GM12878 (cell line): Measurements from ENCODE around the gene RTEL1. TPM values are rescaled to one million over a fixed set of nuclear protein-coding genes. Genes with fewer than 3 reads are reported as not detected.

Source experiments
- ATAC-seq: fragments of 200-7000 bp; cut with Tn5 transposase; 3 replicates; pipeline ENCODE4 v1.9.1; 2020; ENCODE audit warnings: mild to moderate bottlenecking, moderate library complexity
- BruUV-seq: library from RNA; stranded (reverse); fragments of 400-500 nt; replicated peaks from 2 replicates; lab custom pipeline; 2021; lab: Mats Ljungman, UMichigan
- CTCF ChIA-PET: fragments of 300-600 bp; sonication (Branson Sonifier 250); formaldehyde crosslinking; extraction: SDS; loops from one replicate; lab custom pipeline; 2021; ENCODE audit warnings: inconsistent platforms; lab: Yijun Ruan, JAX
- POLR2A ChIA-PET: fragments of 350-600 bp; formaldehyde crosslinking; extraction: SDS; loops from one replicate; lab custom pipeline; 2021; ENCODE audit warnings: inconsistent platforms; lab: Charles Lee
- RAD21 ChIA-PET: fragments of 300-600 bp; sonication (Branson Sonifier 250); formaldehyde crosslinking; loops from one replicate; lab custom pipeline; 2023; ENCODE audit warnings: antibody characterized with exemption; ENCODE audit not compliant: unreplicated experiment; lab: Charles Lee
- SMC1A ChIA-PET: fragments of 300-600 bp; sonication (Branson Sonifier 250); formaldehyde crosslinking; loops from one replicate; lab custom pipeline; 2023; ENCODE audit not compliant: unreplicated experiment, uncharacterized antibody; lab: Charles Lee
- DNase-seq: peaks from one replicate; pipeline ENCODE4 v3.0.0-alpha.2; 2011; ENCODE audit warnings: low read depth, low spot score
- FAIRE-seq: peaks from 3 replicates; lab custom pipeline; 2011; peaks lifted over from hg19 to GRCh38; lab: Jason Lieb, UNC
- H2AFZ ChIP-seq: 2 replicates; pipeline ENCODE4 v1.6.0; 2011; ENCODE audit warnings: low read depth, low read length, control low read depth; ENCODE audit not compliant: control insufficient read depth
- H3K27ac ChIP-seq: 2 replicates; pipeline ENCODE4 v1.5.1; 2011; ENCODE audit warnings: control low read depth; ENCODE audit not compliant: control insufficient read depth, insufficient read depth
- H3K27me3 ChIP-seq, 2 experiments: replicated peaks in 1 of 2; 2 replicates each; pipeline versions ENCODE4 v1.6.0 to v1.6.1; 2011; ENCODE audit warnings: low read length in 1 of 2; ENCODE audit not compliant: control insufficient read depth in 2 of 2, insufficient read depth in 2 of 2
- H3K36me3 ChIP-seq, 2 experiments: 2 replicates each; pipeline ENCODE4 v1.5.1; 2011; ENCODE audit warnings: low read length in 1 of 2; ENCODE audit not compliant: control insufficient read depth in 2 of 2, insufficient read depth in 2 of 2
- H3K4me1 ChIP-seq: 2 replicates; pipeline ENCODE4 v1.6.1; 2011; ENCODE audit warnings: mild to moderate bottlenecking, low read length, moderate library complexity, mixed read lengths; ENCODE audit not compliant: control insufficient read depth, insufficient read depth
- H3K4me2 ChIP-seq: 2 replicates; pipeline ENCODE4 v1.6.0; 2011; ENCODE audit warnings: control low read depth; ENCODE audit not compliant: control insufficient read depth, insufficient read depth
- H3K4me3 ChIP-seq: fragments of 200-600 bp; sonication (generic); 2 replicates; pipeline ENCODE4 v1.5.1; 2016
- H3K79me2 ChIP-seq: 2 replicates; pipeline ENCODE4 v1.6.0; 2011; ENCODE audit warnings: low read length; ENCODE audit not compliant: control insufficient read depth, insufficient read depth
- H3K9ac ChIP-seq: 2 replicates; pipeline ENCODE4 v1.8.0; 2011; ENCODE audit warnings: low read length, control low read depth, mixed read lengths; ENCODE audit not compliant: control insufficient read depth, insufficient read depth
- H3K9me3 ChIP-seq: replicated peaks from 3 replicates; pipeline ENCODE4 v1.5.1; 2011; ENCODE audit warnings: mild to moderate bottlenecking, low read length; ENCODE audit not compliant: control insufficient read depth, insufficient read depth
- H4K20me1 ChIP-seq: 2 replicates; pipeline ENCODE4 v1.6.0; 2011; ENCODE audit not compliant: control insufficient read depth, insufficient read depth
- RELA ChIP-seq: fragments of 450-650 bp; IDR thresholded peaks from 2 replicates; pipeline ENCODE4 v1.8.0; 2014; ENCODE audit warnings: borderline replicate concordance; ENCODE audit not compliant: partially characterized antibody
- ZBED1 ChIP-seq: IDR thresholded peaks from 2 replicates; pipeline ENCODE4 v1.6.1; 2016; ENCODE audit warnings: borderline replicate concordance
- WGBS: methylation state at CpG from one replicate; pipeline ENCODE4 v1.1.6; 2016; ENCODE audit warnings: low lambda C conversion rate; ENCODE audit not compliant: insufficient replicate concordance, insufficient coverage; ENCODE audit errors: missing lambda C conversion rate; 5-methylcytosine and 5-hydroxymethylcytosine counted together
- in situ Hi-C: fragments of 300-500 bp; cut with MboI; formaldehyde crosslinking; loops from 9 replicates; pipeline ENCODE4 v1.14.3; 2018; ENCODE audit warnings: mixed read lengths
- intact Hi-C: fragments of 100-400 bp; cut with micrococcal nuclease; formaldehyde crosslinking; loops from one replicate; pipeline ENCODE4 v1.14.2; 2022; ENCODE audit not compliant: unreplicated experiment
- polyA plus RNA-seq, 11 experiments: library from polyadenylated mRNA; depleted of rRNA in 4 of 11; unstranded in 6 of 11; stranded (reverse) in 5 of 11; fragments of >200 nt; fragmentation: Nextera tagmentation in 4 of 11; fragmentation: Illumina TruSeq in 1 of 11; extraction: Ambion mirVana in 4 of 11; extraction: Trizol in 1 of 11; gene quantifications; 1 replicate in 1 of 11; 2 replicates in 10 of 11; pipeline versions ENCODE4 v1.2.1 to v1.2.3, GENCODE V29; 2011 to 2016; ENCODE audit warnings: inconsistent platforms in 2 of 11, missing spikeins in 2 of 11, low read depth in 1 of 11
- total RNA-seq, 4 experiments: library from RNA; depleted of rRNA in 3 of 4; stranded (reverse); fragments of >200 nt in 3 of 4; fragmentation: Illumina TruSeq in 1 of 4; extraction: Trizol in 1 of 4; gene quantifications; 2 replicates each; pipeline versions ENCODE4 v1.2.1 to v1.2.3, GENCODE V29; 2013 to 2021
- TF ChIP-seq, protein P1 (sequence below): fragments of 450-650 bp; IDR thresholded peaks from 2 replicates; pipeline ENCODE4 v1.6.1; 2017; ENCODE audit warnings: antibody characterized with exemption, mild to moderate bottlenecking, moderate library complexity

RTEL1 gene
- total and polyA plus RNA-seq, 10 of the 15 experiments (the other 5 are each of a cell fraction or from before 2014, with no cell fraction given) = 0.40 to 37.2 (median 15.6) TPM; not detected in 1

DNA sequence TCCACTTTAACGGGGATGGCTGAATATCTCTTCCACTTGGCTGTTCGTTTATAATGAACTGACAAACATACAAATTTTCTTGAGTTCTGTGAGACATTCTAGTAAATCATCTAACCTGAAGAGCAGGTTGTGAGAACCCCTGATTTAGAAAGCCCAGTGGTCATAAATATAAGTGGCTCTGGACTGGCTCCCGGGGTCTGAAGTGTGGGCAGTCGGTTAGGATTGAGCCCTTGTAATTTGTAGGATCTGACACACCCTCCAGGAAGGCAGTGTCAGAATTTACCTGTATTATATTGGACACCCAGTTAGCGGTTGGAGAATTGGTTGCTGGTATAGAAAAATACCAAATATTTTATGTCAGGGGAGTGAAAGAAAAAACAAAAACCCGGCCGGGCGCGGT lies 24.4 kb upstream of the RTEL1 start:
- in situ Hi-C loops = no loop called here
- FAIRE-seq (no peak), ATAC-seq (no peak)
- Histone ChIP-seq H3K79me2 (peaks cover 2% of the 10 kb centered on the region), H3K36me3 (no peaks in the 10 kb centered on the region), H3K4me2 (no peak overlapping the region), H2AFZ (no peak overlapping the region), H3K9ac (no peak overlapping the region), H3K4me1 (peaks cover 27% of the 10 kb centered on the region), H3K27ac (no peak overlapping the region)
- POLR2A ChIA-PET = interaction anchor here (0.6 to 1.0 kb wide), 2 partner anchors 9 to 60 kb away, joined by 3 to 4 read pairs; partner anchors contain the start of gene HELZ2
- no TSS peak for BruUV-seq
- SMC1A ChIA-PET = no interaction called here
- CTCF ChIA-PET = no interaction called here
- RAD21 ChIA-PET = interaction anchor here (0.7 kb wide), 1 partner anchor 34 kb away, joined by 3 read pairs; no protein-coding TSS in a partner anchor
- WGBS = 86% methylated on average over 9 of the region's 9 CpGs
- TF ChIP-seq RELA (no peak), ZBED1 (no peak)
- TF ChIP-seq, protein P1, sequence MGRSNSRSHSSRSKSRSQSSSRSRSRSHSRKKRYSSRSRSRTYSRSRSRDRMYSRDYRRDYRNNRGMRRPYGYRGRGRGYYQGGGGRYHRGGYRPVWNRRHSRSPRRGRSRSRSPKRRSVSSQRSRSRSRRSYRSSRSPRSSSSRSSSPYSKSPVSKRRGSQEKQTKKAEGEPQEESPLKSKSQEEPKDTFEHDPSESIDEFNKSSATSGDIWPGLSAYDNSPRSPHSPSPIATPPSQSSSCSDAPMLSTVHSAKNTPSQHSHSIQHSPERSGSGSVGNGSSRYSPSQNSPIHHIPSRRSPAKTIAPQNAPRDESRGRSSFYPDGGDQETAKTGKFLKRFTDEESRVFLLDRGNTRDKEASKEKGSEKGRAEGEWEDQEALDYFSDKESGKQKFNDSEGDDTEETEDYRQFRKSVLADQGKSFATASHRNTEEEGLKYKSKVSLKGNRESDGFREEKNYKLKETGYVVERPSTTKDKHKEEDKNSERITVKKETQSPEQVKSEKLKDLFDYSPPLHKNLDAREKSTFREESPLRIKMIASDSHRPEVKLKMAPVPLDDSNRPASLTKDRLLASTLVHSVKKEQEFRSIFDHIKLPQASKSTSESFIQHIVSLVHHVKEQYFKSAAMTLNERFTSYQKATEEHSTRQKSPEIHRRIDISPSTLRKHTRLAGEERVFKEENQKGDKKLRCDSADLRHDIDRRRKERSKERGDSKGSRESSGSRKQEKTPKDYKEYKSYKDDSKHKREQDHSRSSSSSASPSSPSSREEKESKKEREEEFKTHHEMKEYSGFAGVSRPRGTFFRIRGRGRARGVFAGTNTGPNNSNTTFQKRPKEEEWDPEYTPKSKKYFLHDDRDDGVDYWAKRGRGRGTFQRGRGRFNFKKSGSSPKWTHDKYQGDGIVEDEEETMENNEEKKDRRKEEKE = no peak
- TF ChIP-seq, all 136 proteins: peak for 0
- intact Hi-C loops = no loop called here
- Histone ChIP-seq H3K4me3 (no peak overlapping the region), H3K9me3 (no peaks in the 10 kb centered on the region), H4K20me1 (no peaks in the 10 kb centered on the region), H3K27me3 (no peaks in the 10 kb centered on the region)
- DNase-seq = no peak
